HFF-Myc (cell line): ENCODE measurements around the gene BDNF.
A peak's percentile ranks its signal among the peaks of the same experiment; 100 is the strongest.

Experiments
- DNase-seq: peaks from one replicate; pipeline ENCODE4 v3.0.0-alpha.2; 2011; ENCODE audit warnings: low read depth; ENCODE audit errors: extremely low read depth
- H3K4me3 ChIP-seq: replicated peaks from 2 replicates; pipeline ENCODE4 v1.5.1; 2011; ENCODE audit warnings: low read depth, mild to moderate bottlenecking, control low read depth, low read length
- TF ChIP-seq, protein P1 (sequence below): IDR thresholded peaks from 2 replicates; pipeline ENCODE4 v1.5.1; 2012; ENCODE audit warnings: mild to moderate bottlenecking, low read depth, low read length, control low read depth; ENCODE audit errors: missing control alignments

Gene BDNF

DNA sequence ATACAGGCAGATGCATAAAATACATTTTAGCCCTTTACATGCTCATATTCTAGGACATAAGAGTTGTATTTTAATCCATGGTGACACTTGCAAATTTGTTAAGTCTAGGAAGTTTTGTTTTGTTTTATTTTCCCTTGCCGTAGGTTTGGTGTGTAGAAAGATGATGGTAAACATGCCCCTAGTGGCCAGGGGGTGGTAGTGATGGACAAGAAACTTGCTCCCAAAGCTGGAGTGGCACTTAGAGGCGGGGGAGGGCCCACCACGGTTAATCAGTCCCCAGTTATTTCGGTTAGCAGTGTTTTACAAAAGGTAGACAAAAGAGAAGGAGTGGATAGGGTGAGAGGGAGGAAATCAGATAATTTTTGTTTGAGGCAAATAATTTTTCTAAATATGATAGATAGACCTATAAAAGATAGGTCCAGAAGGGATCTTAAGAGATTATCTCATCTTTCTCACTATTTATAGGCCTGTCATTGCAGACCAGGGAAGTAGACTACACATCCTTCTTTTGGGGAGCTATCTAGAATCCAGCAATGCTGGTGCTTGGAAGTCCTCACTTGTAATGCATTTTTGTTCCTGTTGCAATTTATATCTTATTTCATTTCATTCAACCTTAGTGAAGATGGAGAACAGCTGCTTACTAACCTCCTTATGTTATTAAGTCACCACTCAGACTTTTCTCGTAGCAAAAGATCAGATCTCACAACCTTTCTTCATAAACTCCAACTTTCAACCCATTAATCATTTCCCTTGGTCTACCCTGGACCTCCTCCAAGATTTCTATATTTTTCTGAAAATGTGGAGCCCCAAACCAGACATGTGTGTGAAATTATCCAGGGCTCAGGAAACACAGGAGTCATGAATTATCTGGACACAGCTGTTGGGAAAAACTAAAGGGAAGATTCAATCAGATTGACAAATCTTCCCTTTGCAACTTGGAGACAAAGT lies 5.9 kb upstream of the BDNF start:
- TF ChIP-seq, protein P1, sequence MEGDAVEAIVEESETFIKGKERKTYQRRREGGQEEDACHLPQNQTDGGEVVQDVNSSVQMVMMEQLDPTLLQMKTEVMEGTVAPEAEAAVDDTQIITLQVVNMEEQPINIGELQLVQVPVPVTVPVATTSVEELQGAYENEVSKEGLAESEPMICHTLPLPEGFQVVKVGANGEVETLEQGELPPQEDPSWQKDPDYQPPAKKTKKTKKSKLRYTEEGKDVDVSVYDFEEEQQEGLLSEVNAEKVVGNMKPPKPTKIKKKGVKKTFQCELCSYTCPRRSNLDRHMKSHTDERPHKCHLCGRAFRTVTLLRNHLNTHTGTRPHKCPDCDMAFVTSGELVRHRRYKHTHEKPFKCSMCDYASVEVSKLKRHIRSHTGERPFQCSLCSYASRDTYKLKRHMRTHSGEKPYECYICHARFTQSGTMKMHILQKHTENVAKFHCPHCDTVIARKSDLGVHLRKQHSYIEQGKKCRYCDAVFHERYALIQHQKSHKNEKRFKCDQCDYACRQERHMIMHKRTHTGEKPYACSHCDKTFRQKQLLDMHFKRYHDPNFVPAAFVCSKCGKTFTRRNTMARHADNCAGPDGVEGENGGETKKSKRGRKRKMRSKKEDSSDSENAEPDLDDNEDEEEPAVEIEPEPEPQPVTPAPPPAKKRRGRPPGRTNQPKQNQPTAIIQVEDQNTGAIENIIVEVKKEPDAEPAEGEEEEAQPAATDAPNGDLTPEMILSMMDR: peak; percentile 69
- DNase-seq: no peak
- H3K4me3 ChIP-seq: no peak overlapping the region

DNA sequence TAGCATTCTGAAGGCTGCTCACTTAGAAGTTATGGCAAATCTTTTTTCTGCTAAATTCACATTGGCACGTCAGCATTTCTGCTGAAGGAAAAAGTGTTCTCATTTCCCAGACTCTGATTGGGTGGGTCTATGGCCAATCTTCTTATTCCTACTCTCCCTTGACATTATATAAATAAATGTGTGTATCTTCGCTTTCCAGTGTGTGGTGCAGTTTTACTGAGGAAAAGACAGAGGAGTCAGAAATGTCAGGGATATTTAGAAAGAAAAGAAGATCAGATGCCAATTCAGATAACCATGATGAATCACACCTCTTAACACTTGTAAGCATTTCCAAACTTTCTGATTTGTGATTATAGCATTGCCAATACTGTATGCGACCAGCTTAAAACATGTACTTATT lies 3.2 kb upstream of the BDNF start:
- TF ChIP-seq, protein P1: no peak
- DNase-seq: no peak
- no peak overlapping the region for H3K4me3 ChIP-seq

DNA sequence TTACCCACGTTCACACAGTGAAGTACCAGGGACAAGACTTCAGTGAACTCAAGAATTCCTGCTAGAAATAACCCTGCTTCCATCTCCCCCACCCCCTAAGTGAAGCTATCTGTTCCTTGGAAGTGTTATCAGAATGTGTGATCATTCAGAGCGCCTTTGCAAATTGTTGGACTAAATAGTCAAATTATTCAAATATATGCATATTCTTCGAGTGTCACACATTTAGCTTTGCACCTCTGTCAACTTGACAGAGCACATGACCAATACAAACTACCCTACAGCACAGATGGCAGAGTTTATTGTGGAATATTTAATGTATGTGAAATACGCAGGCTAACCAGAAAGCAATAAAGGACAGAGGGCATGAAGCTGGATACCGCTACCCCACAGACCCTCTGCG lies 2.6 kb upstream of the BDNF start:
- H3K4me3 ChIP-seq: no peak overlapping the region
- TF ChIP-seq, protein P1: no peak
- no peak for DNase-seq

DNA sequence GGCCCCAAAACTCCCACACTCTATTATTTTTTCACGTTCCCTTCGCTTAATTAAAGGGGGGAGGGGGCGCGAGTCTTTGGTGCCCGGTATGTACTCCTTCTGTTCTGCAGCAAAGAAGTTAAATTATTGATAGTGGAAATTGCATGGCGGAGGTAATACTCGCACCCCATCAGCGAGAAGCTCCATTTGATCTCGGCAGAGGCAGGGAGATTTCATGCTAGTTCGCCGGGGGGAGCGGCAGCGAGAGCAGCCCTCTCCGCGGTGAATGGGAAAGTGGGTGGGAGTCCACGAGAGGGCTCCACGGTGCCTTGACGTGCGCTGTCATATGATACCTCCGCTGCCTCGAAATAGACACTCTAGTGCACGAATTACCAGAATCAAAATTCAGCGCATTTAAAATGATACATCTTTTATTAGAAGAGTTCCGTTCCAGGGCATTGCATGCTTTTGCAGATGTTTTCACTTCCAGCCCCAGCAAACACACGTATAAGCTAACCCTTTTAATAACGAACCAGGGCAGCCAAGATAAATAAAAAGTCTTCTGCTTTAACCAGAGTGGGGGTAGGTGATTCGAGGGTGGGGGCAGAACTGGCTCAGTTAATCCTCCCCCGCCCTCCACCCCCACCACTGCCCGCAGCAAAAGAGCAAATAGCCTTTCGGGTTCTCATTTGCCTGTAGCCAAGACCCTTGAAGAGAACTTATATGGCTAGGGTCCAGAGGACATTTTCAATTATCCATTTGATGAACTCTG lies 1.3 kb upstream of the BDNF start:
- TF ChIP-seq, protein P1: peak; percentile 36
- DNase-seq: no peak
- H3K4me3 ChIP-seq: peak overlapping the region; percentile 96

DNA sequence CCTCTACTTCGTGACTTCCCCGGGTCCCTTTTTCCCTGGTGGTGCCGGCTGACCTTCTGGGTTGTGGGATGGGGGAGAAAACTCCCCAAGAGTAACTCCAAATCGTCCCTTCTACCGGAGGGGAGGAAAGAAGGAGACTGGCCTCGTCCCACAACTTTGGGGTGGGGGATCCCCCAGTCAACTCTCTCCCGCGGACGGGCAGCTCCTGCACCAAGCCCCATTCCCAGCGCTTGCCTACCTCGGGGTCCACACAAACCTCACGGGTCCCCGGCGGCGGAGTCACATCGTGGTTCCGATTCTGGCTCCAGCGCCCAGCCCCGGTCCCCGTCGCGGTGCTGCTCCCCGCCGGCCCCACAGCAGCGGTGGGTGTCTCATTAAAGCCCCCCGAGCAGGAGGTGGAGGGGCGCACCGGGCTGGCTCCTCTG lies 317 bp downstream of the BDNF start:
- H3K4me3 ChIP-seq: peak overlapping the region; percentile 96
- TF ChIP-seq, protein P1: no peak
- no peak for DNase-seq

DNA sequence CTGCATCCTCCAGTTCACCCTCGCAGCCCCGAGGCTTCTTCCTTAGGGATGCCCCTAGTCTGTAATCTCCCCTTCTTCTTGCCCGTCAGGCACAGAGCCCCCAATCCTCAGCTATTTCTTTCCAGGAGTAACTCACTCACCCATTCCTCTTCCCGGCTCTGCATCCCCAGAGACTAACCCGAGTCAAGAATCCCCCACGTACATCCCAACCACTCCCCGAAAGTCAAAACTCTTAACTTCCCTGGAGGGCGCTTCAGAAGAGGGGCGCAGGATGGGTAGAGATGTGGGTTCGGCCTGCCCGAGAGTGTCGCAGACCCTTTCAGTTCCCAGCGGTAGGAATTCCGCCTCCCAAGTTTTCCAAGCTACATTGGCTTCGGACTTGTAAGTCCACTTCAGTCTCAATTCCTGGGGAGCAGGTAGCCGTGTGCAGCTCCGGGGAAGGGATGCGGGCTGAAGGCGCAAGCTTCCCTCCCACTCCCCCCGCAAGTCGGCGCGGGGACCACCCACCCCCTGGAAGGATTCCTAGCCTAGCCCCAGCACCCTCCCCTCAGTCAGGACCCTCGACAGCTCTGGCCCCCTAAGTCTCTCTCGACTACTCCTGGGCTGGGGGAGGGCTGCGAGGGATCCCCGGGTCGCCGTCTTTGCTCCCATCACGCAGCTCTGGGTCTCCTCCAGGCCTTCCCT lies 871 bp downstream of the BDNF start:
- H3K4me3 ChIP-seq: peak overlapping the region; percentile 96
- TF ChIP-seq, protein P1: no peak
- no peak for DNase-seq
